WI38 (cell line): ENCODE measurements around the gene CXCR2.

ENCODE experiments used
- H3K4me3 ChIP-seq: 2 replicates; pipeline ENCODE4 v1.5.1; 2011; ENCODE audit warnings: low read depth, mild to moderate bottlenecking, control low read depth, low read length
- TF ChIP-seq, protein P1 (sequence below): IDR thresholded peaks from 2 replicates; pipeline ENCODE4 v1.5.1; 2012; ENCODE audit warnings: low read depth, mild to moderate bottlenecking, control low read depth, low read length

CXCR2 gene

DNA sequence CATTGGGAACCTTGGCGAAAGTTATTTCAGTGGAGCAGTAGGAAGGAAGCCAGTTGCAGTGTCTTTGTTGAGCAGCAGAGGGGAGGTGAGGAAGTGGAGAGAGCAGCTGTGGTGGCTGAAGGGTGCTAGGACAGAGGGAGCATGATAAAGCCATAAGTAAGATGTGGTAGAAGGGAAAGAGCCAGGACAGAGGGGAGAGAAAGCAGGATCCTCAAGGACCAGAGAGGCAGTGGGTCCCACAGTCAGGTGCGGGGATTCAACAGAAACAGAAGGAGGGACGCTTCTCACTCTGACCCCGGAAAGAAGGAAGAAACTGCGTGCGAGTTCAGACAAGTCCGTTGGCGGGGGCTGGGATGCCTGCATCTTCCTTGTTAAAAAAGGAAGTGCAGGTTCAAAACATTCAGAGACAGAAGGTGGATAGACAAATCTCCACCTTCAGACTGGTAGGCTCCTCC is at the start of gene CXCR2:
TSS of gene CXCR2 (plus strand) at position 403 of the 455 bp plus-strand sequence. CDS start 8,774 bp downstream, outside the sequence.
- TF ChIP-seq, protein P1, sequence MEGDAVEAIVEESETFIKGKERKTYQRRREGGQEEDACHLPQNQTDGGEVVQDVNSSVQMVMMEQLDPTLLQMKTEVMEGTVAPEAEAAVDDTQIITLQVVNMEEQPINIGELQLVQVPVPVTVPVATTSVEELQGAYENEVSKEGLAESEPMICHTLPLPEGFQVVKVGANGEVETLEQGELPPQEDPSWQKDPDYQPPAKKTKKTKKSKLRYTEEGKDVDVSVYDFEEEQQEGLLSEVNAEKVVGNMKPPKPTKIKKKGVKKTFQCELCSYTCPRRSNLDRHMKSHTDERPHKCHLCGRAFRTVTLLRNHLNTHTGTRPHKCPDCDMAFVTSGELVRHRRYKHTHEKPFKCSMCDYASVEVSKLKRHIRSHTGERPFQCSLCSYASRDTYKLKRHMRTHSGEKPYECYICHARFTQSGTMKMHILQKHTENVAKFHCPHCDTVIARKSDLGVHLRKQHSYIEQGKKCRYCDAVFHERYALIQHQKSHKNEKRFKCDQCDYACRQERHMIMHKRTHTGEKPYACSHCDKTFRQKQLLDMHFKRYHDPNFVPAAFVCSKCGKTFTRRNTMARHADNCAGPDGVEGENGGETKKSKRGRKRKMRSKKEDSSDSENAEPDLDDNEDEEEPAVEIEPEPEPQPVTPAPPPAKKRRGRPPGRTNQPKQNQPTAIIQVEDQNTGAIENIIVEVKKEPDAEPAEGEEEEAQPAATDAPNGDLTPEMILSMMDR, result no peak
- no peak within 1 kb of the TSS for H3K4me3 ChIP-seq

DNA sequence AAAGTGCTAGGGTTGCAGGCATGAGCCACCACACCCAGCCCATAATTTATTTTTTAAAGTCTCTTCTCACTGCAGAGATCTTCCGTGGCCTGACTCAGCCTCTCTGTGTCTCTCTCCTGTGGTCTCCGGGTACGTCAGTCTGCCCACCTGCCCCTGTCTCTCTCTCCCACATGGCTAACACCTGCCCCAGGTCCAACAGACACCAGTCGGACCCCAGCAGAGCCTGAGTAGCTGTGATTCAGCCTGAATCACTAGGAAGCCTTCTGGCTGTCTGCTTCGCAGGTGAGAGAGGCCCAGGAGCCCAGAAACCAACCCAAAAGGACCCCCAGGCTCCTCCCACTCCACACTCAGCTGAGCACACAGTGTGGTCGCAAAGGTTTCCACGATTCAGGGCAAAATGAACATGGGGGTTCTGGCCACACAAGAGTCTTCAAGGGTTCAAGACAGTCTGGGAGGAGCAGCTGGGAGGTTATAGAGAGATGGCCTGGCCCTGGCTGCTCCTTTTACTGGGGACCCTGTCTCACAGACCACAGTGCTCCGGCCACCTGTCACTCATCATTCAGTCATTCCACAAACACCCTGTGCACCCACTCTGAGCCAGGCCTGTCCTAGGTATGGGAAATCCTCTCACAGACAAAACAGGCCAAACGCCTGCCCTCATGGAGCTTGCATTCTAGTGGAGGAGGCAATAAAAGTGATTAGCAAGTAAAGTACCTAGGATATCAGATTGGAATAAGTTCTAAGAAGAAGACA is 48.2 kb upstream of the CXCR2 start:
- TF ChIP-seq, protein P1, result no peak
- H3K4me3 ChIP-seq, result no peak overlapping the region

DNA sequence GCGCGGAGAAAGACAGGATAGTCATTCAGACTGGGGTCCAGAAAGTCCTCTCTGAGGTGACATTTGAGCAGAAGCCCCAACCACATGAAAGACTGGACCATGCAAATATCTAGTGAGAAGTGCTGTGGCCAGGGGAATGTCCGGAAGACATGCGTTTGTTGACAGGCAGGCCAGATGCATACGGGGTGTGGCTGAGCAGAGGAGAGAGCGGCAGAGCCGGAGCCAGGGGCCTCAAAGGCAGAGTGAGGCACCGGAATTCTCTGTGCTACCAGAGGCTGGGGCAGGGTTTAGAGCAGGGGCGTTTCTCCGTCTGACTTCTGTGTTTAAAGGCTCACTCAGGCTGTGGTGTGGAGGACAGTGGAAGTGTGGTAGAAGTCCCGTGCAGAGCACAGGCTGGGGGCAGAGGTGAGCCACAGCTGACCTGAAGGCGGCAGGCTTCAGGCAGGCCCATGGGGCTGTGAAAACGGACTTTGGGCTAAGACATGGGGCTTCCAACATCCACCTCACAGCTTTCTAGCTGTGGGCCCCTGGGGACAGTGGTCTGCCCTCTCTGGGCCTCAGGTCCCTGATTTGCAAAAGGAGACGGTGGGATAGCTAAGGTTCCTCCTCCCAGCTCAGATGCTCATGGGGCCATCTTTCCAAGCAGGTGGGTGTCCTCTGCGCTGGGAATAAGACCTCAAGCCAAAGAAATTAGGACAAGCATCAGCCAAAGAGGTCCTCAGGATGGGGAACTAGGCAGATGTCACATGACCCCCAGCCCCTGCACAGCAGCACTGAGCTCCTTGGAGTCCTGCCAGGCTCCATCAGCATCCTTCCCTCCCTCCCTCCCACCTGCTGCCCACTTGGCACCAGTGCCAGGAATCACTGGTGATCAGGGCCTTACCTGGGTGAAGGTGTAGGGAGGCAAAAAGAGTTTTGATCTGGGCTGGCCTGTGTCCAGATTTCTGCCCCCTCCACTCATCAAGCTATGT is 45.6 kb upstream of the CXCR2 start:
- TF ChIP-seq, protein P1, result no peak
- no peak overlapping the region for H3K4me3 ChIP-seq

DNA sequence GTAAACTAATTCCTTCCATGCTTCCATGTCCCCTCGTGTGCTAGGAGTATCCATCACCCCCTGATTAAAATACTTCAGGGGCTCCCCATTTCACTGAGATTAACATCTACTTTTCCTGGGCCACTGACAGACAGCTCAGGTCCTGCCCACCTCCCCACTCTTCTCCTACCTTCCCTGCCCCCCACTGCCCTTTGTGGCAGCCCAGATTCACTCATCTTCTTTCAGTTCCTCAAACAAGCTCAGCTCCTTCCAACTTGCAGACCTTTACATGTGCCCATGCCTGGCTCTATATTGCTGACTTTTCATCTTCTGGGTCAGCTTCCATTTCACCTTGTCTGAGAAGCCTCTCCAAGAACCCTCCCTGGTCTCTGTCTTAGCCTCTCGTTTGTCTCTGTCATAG is 44.8 kb upstream of the CXCR2 start:
- TF ChIP-seq, protein P1, result no peak
- H3K4me3 ChIP-seq, result no peak overlapping the region

DNA sequence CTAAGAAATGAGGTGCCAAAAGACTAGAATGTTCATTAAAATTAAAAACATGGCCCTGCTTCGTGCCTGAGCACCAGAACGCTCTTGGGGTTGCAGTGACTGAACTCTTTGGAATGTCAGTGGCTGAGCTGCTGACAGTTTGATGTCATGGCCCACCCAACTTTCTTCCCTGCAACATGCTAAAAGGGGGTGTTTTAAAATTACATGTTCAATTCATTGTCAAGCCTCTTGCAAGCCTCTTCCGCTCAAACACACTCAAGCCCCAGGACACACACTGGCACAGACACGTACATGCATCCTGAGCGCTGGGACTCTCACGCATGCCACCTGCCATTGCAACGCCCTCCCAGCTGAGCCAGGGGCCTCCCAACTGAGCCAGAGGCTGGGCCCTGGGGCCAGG is 44.1 kb upstream of the CXCR2 start:
- H3K4me3 ChIP-seq, result no peak overlapping the region
- TF ChIP-seq, protein P1, result no peak

DNA sequence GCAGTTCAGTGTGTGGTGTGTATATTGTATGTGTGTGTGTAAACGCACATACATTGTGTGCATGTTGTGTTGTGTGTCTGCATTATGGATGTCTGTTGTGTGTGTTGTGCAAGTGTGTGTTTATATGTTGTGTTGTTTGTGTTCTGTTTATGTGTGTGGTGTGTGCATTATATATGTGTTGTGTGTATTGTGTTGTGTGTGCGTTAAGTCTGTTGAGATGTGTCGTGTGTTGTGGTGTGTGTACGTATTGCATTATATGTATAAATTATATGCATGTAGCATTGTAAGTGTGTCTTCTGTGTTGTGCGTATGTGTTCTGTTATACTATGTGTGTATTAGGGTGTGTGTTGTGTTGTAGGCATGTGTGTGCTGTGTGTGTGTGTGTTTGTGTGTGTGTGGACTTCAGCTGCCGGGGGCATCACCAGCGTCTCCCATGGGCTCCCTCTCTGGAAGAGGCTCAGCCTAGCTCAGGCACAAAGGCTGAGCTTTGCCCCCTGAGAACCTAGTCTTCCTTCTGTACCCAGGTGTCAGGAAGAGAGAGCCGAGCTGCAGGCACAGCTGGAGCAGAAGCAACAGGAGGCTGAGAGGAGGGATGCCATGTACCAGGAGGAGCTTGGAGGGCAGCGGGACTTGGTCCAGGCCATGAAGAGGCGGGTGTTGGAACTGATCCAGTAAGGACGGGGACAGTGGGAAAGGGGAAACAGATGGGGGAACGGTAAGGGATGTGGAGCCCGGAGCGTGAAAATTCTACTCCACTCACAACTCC is 43.1 kb upstream of the CXCR2 start:
- TF ChIP-seq, protein P1, result no peak
- no peak overlapping the region for H3K4me3 ChIP-seq
